ENCODE results near the gene ASMTL. TPM values are rescaled to one million over a fixed set of nuclear protein-coding genes. Genes with fewer than 3 reads are reported as not detected.
"Not testable (repeated sequence)": the region's sequence is repeated elsewhere in the genome, so short reads cannot be mapped to it uniquely, and the experiment has no call there.

Gene ASMTL
- total RNA-seq, 2 donors from 2014 or later = 33.8 to 34.6 TPM

GRCh38 chrX:1488141-1488540, 35.4 kb upstream of the ASMTL start:
- peaks cover 9% of the 10 kb centered on the region for H3K4me1 Mint-ChIP-seq
- no peak for DNase-seq
- no peak for ATAC-seq
- peaks cover 10% of the 10 kb centered on the region for H3K36me3 Mint-ChIP-seq (ENCODE audit: low read depth)
- H3K27me3 Mint-ChIP-seq = no peaks in the 10 kb centered on the region
- no peak overlapping the region for H3K4me3 Mint-ChIP-seq
- H3K9me3 ChIP-seq (ENCODE audit: control insufficient read depth, low read length, poor library complexity, severe bottlenecking) = no peaks in the 10 kb centered on the region
- peak overlapping the region; percentile 78 for H3K27ac Mint-ChIP-seq

DNA sequence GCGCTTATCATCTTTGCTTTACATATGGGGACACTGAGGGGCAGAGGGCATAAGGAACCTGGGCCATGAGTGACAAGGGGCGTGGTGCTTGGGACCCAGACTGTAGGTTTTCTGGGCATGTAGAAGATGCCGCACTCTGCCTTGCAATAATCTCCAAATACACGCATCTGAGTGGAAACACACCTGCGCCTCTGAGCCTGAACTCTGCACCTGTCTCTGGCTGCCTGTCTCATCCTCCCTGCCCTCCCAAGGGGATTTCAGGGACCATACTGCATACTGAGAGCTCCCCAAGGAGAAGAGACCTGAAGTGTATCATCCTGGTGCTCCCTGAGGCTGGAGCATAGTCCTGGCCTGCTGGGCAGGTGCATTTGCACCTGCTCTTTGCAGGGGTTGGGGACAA, 34.7 kb upstream of the ASMTL start:
- Mint-ChIP-seq H3K4me1 (peaks cover 9% of the 10 kb centered on the region), H3K4me3 (peak overlapping the region; percentile 33), H3K27me3 (no peaks in the 10 kb centered on the region), H3K27ac (peak overlapping the region; percentile 78), H3K36me3 (ENCODE audit: low read depth) (peaks cover 10% of the 10 kb centered on the region)
- DNase-seq (no peak), ATAC-seq (no peak)
- H3K9me3 ChIP-seq (ENCODE audit: control insufficient read depth, low read length, poor library complexity, severe bottlenecking) = no peaks in the 10 kb centered on the region

GRCh38 chrX:1486749-1487361, 34.1 kb upstream of the ASMTL start:
- peak overlapping the region; percentile 78 for H3K27ac Mint-ChIP-seq
- no peaks in the 10 kb centered on the region for H3K27me3 Mint-ChIP-seq
- peak overlapping the region; percentile 33 for H3K4me3 Mint-ChIP-seq
- peaks cover 10% of the 10 kb centered on the region for H3K36me3 Mint-ChIP-seq (ENCODE audit: low read depth)
- H3K4me1 Mint-ChIP-seq = peaks cover 14% of the 10 kb centered on the region
- H3K9me3 ChIP-seq (ENCODE audit: control insufficient read depth, low read length, poor library complexity, severe bottlenecking) = no peaks in the 10 kb centered on the region
- ATAC-seq = no peak
- DNase-seq = no peak

DNA sequence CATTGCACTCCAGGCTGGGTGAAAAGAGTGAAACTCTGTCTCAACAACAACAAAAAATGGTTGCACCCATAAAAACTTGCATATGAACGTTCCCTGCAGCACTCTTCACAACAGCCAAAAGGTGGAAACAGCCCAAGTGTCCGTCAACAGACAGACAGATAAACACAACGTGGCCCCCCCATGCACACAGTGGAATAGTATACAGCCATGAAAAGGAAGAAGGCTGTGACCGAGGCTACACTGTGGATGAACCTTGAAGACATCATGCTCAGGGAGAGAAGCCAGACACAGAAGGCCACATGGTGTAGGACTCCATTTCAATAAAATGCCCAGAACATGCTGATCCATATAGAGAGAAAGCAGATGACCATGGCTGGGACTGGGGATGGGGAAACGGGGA, 33.5 kb upstream of the ASMTL start:
- DNase-seq (no peak), ATAC-seq (no peak)
- no peaks in the 10 kb centered on the region for H3K27me3 Mint-ChIP-seq
- H3K4me1 Mint-ChIP-seq = peaks cover 18% of the 10 kb centered on the region
- peak overlapping the region; percentile 57 for H3K27ac Mint-ChIP-seq
- H3K36me3 Mint-ChIP-seq (ENCODE audit: low read depth) = peaks cover 5% of the 10 kb centered on the region
- H3K9me3 ChIP-seq (ENCODE audit: control insufficient read depth, low read length, poor library complexity, severe bottlenecking) = no peaks in the 10 kb centered on the region
- no peak overlapping the region for H3K4me3 Mint-ChIP-seq

- no peak for DNase-seq
- Mint-ChIP-seq H3K4me1 (peaks cover 26% of the 10 kb centered on the region), H3K36me3 (ENCODE audit: low read depth) (peaks cover 5% of the 10 kb centered on the region), H3K27me3 (no peaks in the 10 kb centered on the region), H3K27ac (no peak overlapping the region), H3K4me3 (no peak overlapping the region)
- ATAC-seq = no peak
- no peaks in the 10 kb centered on the region for H3K9me3 ChIP-seq (ENCODE audit: control insufficient read depth, low read length, poor library complexity, severe bottlenecking)
Measured at GRCh38 chrX:1485033-1485432, 32.3 kb upstream of the ASMTL start.

DNA sequence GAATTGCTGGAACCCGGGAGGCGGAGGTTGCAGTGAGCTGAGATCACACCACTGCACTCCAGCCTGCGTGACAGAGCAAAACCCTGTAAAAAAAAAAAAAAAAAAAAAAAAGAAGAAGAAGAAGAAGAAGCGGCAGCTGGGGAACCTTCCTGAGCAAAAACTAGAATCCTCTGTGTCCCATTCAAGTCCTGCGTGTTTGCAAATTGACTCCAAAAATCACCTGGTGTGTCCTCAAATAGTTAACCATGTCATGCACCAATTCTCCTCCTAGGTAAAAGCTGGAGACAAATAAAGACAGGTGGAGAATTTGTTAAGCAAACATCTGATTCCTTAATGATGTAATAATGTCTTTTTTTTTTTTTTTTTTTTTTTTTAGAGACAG, 31.9 kb upstream of the ASMTL start:
- ATAC-seq (no peak), DNase-seq (no peak)
- H3K9me3 ChIP-seq (ENCODE audit: control insufficient read depth, low read length, poor library complexity, severe bottlenecking) = no peaks in the 10 kb centered on the region
- no peak overlapping the region for H3K27ac Mint-ChIP-seq
- no peak overlapping the region for H3K4me3 Mint-ChIP-seq
- peaks cover 28% of the 10 kb centered on the region for H3K4me1 Mint-ChIP-seq
- H3K36me3 Mint-ChIP-seq (ENCODE audit: low read depth) = peaks cover 5% of the 10 kb centered on the region
- no peaks in the 10 kb centered on the region for H3K27me3 Mint-ChIP-seq

DNA sequence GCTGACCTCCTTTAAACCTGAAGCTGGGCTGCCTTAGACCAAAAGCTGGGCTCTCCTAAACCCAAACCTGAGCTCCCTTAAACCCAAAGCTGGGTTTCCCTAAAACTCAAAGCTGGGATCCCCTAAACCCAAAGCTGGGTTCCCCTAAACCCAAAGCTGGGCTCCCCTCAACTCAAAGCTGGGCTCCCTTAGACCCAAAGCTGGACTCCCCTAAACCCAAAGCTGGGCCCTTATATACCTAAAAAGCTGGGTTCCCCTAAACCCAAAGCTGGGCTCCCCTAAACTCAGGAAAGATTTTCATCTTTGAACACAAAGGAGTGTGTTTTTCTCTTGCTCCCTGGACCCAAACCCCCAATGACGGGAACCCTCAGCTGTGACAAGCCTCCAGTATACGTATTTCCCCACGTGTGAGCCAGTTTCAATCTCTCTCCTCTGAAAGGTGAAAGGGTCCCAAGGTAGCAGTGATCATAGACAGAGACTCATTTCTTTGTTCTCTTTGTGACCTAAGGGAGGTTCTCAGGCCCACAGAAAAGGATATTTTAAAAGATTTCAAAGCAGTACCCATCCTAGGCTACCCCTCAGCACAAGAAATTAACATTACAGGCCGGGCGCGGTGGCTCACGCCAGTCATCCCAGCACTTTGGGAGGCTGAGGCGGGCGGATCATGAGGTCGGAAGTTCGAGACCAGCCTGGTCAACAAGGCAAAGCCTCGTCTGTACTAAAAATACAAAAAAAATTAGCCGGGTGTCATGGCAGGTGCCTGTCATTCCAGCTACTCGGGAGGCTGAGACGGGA, 31.3 kb upstream of the ASMTL start:
- DNase-seq (no peak), ATAC-seq (no peak)
- peaks cover 29% of the 10 kb centered on the region for H3K4me1 Mint-ChIP-seq
- no peaks in the 10 kb centered on the region for H3K27me3 Mint-ChIP-seq
- H3K9me3 ChIP-seq (ENCODE audit: control insufficient read depth, low read length, poor library complexity, severe bottlenecking) = no peaks in the 10 kb centered on the region
- peak overlapping the region; percentile 90 for H3K27ac Mint-ChIP-seq
- H3K36me3 Mint-ChIP-seq (ENCODE audit: low read depth) = peaks cover 5% of the 10 kb centered on the region
- peak overlapping the region; percentile 19 for H3K4me3 Mint-ChIP-seq

- H3K9me3 ChIP-seq (ENCODE audit: control insufficient read depth, low read length, poor library complexity, severe bottlenecking); DNase-seq; ATAC-seq; H3K36me3 Mint-ChIP-seq (ENCODE audit: low read depth); H3K27me3 Mint-ChIP-seq: not testable (repeated sequence)
- H3K27ac Mint-ChIP-seq = peak overlapping the region; percentile 99
- H3K4me3 Mint-ChIP-seq = peak overlapping the region; percentile 89
- H3K4me1 Mint-ChIP-seq = peaks cover 33% of the 10 kb centered on the region
Measured at GRCh38 chrX:1482530-1482928, 29.8 kb upstream of the ASMTL start.

- Mint-ChIP-seq H3K4me3 (peak overlapping the region; percentile 89), H3K27ac (peak overlapping the region; percentile 99), H3K4me1 (peaks cover 34% of the 10 kb centered on the region), H3K27me3 (no peaks in the 10 kb centered on the region), H3K36me3 (ENCODE audit: low read depth) (peaks cover 7% of the 10 kb centered on the region)
- peak; percentile 89 for ATAC-seq
- peak; percentile 27 to 59 (median 56) for DNase-seq
- H3K9me3 ChIP-seq (ENCODE audit: control insufficient read depth, low read length, poor library complexity, severe bottlenecking) = no peaks in the 10 kb centered on the region
Measured at GRCh38 chrX:1481636-1482529, 29.2 kb upstream of the ASMTL start.

DNA sequence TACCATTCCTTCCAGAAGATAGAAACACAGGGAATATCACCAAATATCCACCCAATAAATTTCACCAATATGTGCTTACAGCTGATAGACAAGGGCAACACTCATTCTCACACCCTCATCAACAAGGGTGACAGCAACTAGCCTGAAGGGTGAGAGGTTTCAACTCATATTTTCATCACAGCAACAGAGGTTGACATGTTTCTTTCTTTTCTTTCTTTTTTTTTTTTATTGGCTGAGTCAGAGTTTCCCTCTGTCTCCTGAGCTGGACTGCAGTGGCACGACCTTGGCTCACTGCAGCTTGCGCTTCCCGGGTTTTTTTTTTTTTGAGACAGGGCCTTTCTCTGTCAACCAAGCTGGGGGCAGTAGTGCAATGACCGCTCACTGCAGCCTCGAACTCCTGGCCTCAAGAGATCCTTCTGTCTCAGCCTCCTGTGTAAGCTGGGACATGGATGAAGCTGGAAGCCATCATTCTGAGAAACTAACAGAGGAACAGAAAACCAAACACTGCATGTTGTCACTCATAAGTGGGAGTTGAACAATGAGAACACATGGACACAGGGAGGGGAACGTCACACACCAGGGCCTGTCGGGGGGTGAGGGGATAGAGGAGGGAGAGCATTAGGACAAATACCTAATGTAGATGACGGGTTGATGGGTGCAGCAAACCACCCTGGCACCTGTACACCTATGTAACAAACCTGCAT, 27.5 kb upstream of the ASMTL start:
- Mint-ChIP-seq H3K4me1 (peaks cover 34% of the 10 kb centered on the region), H3K4me3 (peak overlapping the region; percentile 63), H3K27me3 (no peaks in the 10 kb centered on the region), H3K27ac (peak overlapping the region; percentile 99), H3K36me3 (ENCODE audit: low read depth) (peaks cover 10% of the 10 kb centered on the region)
- ATAC-seq (no peak), DNase-seq (no peak)
- H3K9me3 ChIP-seq (ENCODE audit: control insufficient read depth, low read length, poor library complexity, severe bottlenecking) = no peaks in the 10 kb centered on the region

DNA sequence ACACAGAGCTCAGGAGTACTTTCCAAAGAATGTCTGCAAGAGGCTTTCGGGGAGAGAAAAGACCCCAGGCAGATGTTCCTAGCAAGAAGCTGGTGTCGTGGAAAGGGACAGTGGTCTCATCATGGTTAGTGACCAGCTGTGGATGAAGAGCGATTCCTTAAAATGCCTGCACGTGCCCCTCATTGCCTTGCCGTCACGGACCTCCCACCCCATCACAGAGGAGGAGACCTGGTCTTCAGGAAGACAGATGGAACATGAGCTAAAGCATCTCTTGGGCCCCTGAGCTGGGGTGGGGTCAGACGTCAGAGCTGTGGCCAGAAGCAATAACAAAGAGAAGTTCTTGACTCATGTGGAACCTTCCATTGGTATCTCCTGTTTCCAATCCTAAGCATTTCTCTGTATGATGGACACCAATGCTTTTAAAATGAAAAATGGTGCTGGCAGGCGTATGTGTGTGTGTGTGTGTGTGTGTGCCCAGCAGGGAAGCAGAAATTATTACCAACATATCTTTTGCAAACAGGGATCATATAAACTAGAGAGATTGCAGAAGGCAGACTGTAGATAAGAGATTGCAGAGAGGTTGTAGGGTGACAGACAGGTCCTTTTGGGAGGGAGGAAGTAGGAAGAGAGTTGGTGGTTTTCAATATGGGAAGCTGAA, 25.2 kb upstream of the ASMTL start:
- ATAC-seq = no peak
- H3K4me3 Mint-ChIP-seq = no peak overlapping the region
- no peaks in the 10 kb centered on the region for H3K9me3 ChIP-seq (ENCODE audit: control insufficient read depth, low read length, poor library complexity, severe bottlenecking)
- no peak for DNase-seq
- H3K4me1 Mint-ChIP-seq = peaks cover 43% of the 10 kb centered on the region
- no peaks in the 10 kb centered on the region for H3K27me3 Mint-ChIP-seq
- H3K27ac Mint-ChIP-seq = peak overlapping the region; percentile 99
- H3K36me3 Mint-ChIP-seq (ENCODE audit: low read depth) = peaks cover 31% of the 10 kb centered on the region

- peak overlapping the region; percentile 71 for H3K4me3 Mint-ChIP-seq
- H3K27ac Mint-ChIP-seq = peak overlapping the region; percentile 99
- ATAC-seq (no peak), DNase-seq (no peak)
- H3K36me3 Mint-ChIP-seq (ENCODE audit: low read depth) = peaks cover 31% of the 10 kb centered on the region
- H3K27me3 Mint-ChIP-seq = no peaks in the 10 kb centered on the region
- no peaks in the 10 kb centered on the region for H3K9me3 ChIP-seq (ENCODE audit: control insufficient read depth, low read length, poor library complexity, severe bottlenecking)
- H3K4me1 Mint-ChIP-seq = peaks cover 46% of the 10 kb centered on the region
Measured at GRCh38 chrX:1477229-1477628, 24.5 kb upstream of the ASMTL start.

Measured in T-helper 17 cell (primary cell).